ENCODE measurements around the gene UNC13D.

- TF ChIP-seq, protein P1, sequence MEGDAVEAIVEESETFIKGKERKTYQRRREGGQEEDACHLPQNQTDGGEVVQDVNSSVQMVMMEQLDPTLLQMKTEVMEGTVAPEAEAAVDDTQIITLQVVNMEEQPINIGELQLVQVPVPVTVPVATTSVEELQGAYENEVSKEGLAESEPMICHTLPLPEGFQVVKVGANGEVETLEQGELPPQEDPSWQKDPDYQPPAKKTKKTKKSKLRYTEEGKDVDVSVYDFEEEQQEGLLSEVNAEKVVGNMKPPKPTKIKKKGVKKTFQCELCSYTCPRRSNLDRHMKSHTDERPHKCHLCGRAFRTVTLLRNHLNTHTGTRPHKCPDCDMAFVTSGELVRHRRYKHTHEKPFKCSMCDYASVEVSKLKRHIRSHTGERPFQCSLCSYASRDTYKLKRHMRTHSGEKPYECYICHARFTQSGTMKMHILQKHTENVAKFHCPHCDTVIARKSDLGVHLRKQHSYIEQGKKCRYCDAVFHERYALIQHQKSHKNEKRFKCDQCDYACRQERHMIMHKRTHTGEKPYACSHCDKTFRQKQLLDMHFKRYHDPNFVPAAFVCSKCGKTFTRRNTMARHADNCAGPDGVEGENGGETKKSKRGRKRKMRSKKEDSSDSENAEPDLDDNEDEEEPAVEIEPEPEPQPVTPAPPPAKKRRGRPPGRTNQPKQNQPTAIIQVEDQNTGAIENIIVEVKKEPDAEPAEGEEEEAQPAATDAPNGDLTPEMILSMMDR (IDR thresholded peaks at IDR 0.05 in 2 of 3, conservative IDR thresholded peaks at IDR 0.05 in 1 of 3; ENCODE audit: insufficient read depth in 2 of 3, low read depth in 1 of 3, low read length in 3 of 3): 0 out of 6 replicates have a peak, but pooled peaks of 1 of the 3 experiments have one; percentile 9
- TF ChIP-seq POLR2AphosphoS5 (IDR thresholded peaks at IDR 0.05; ENCODE audit: control insufficient read depth, insufficient read depth, low read depth, low read length): no peak
- TF ChIP-seq, protein P2, sequence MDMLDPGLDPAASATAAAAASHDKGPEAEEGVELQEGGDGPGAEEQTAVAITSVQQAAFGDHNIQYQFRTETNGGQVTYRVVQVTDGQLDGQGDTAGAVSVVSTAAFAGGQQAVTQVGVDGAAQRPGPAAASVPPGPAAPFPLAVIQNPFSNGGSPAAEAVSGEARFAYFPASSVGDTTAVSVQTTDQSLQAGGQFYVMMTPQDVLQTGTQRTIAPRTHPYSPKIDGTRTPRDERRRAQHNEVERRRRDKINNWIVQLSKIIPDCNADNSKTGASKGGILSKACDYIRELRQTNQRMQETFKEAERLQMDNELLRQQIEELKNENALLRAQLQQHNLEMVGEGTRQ (CRISPR knock-in tag; IDR thresholded peaks at IDR 0.05): no peak
- TF ChIP-seq SIN3A (IDR thresholded peaks at IDR 0.05; ENCODE audit: borderline replicate concordance in 2 of 2, control insufficient read depth in 1 of 2, low read depth in 2 of 2, low read length in 2 of 2): no peak
- no peak for TF ChIP-seq HDGF (IDR thresholded peaks at IDR 0.05)
- TF ChIP-seq, protein P3, sequence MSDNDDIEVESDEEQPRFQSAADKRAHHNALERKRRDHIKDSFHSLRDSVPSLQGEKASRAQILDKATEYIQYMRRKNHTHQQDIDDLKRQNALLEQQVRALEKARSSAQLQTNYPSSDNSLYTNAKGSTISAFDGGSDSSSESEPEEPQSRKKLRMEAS (CRISPR knock-in tag; IDR thresholded peaks at IDR 0.05): no peak
- no peak for TF ChIP-seq NFIC (IDR thresholded peaks at IDR 0.05)
- TF ChIP-seq JUNB (CRISPR knock-in tag; conservative IDR thresholded peaks at IDR 0.05): no peak
- no peak for TF ChIP-seq EZH2 (IDR thresholded peaks at IDR 0.05; ENCODE audit: borderline replicate concordance, low read depth, low read length)
- TF ChIP-seq NR2C2 (CRISPR knock-in tag; IDR thresholded peaks at IDR 0.05): no peak
- no peak for TF ChIP-seq NR2C2 (tag; IDR thresholded peaks at IDR 0.05)
- no peak for TF ChIP-seq KAT2B (IDR thresholded peaks at IDR 0.05; ENCODE audit: low read depth, low read length)
Observed at GRCh38 chr17:75888484-75888883, 44.3 kb upstream of the UNC13D start.
